Mesenchymal stem cell (in vitro differentiated cells and primary cell): ENCODE measurements around the gene ALOX5AP.

Source experiments
- DNase-seq: peaks from one replicate; pipeline ENCODE4 v3.0.0-alpha.2; 2013
- H2AFZ ChIP-seq: one replicate; pipeline ENCODE4 v1.6.1; 2013; ENCODE audit warnings: low read depth, mild to moderate bottlenecking, control low read depth, inconsistent platforms, low read length, moderate library complexity
- H2AK5ac ChIP-seq: 2 replicates; pipeline ENCODE4 v1.6.1; 2013; ENCODE audit warnings: low read length, moderate library complexity, mild to moderate bottlenecking, inconsistent platforms; ENCODE audit not compliant: severe bottlenecking
- H2BK120ac ChIP-seq: one replicate; pipeline ENCODE4 v1.6.1; 2013; ENCODE audit warnings: low read depth, mild to moderate bottlenecking, inconsistent platforms, low read length, moderate library complexity
- H2BK12ac ChIP-seq, 2 experiments: one replicate each; pipeline ENCODE4 v1.6.1; 2013; ENCODE audit warnings: inconsistent platforms in 2 of 2, low read length in 2 of 2, mild to moderate bottlenecking in 2 of 2, moderate library complexity in 2 of 2, control low read depth in 1 of 2
- H2BK15ac ChIP-seq: one replicate; pipeline ENCODE4 v1.6.1; 2013; ENCODE audit warnings: mild to moderate bottlenecking, low read depth, inconsistent platforms; ENCODE audit not compliant: poor library complexity, severe bottlenecking
- H2BK5ac ChIP-seq: 2 replicates; pipeline ENCODE4 v1.6.1; 2013; ENCODE audit warnings: low read depth, mild to moderate bottlenecking, low read length, control low read depth, inconsistent platforms; ENCODE audit not compliant: poor library complexity, severe bottlenecking
- H3K14ac ChIP-seq, 2 experiments: one replicate each; pipeline ENCODE4 v1.6.1; 2013; ENCODE audit warnings: inconsistent platforms in 2 of 2, low read length in 2 of 2, control low read depth in 1 of 2, mild to moderate bottlenecking in 1 of 2, moderate library complexity in 1 of 2
- H3K18ac ChIP-seq, 2 experiments: one replicate each; pipeline ENCODE4 v1.6.1; 2013; ENCODE audit warnings: inconsistent platforms in 2 of 2, low read length in 2 of 2, control low read depth in 1 of 2, low read depth in 1 of 2, mild to moderate bottlenecking in 1 of 2
- H3K23ac ChIP-seq, 2 experiments: one replicate each; pipeline ENCODE4 v1.6.1; 2013; ENCODE audit warnings: inconsistent platforms in 2 of 2, low read length in 2 of 2, mild to moderate bottlenecking in 2 of 2, moderate library complexity in 2 of 2, control low read depth in 1 of 2
- H3K27ac ChIP-seq: 2 replicates; pipeline ENCODE4 v1.5.1; 2013; ENCODE audit warnings: mild to moderate bottlenecking, moderate library complexity, low read length, control low read depth, inconsistent platforms; ENCODE audit not compliant: poor library complexity, severe bottlenecking
- H3K27me3 ChIP-seq, 2 experiments: 2 replicates each; pipeline versions ENCODE4 v1.6.1 to v1.7.0; 2013; ENCODE audit warnings: low read length in 2 of 2, mild to moderate bottlenecking in 2 of 2, moderate library complexity in 2 of 2, control low read depth in 1 of 2, inconsistent platforms in 1 of 2; ENCODE audit not compliant: control insufficient read depth in 1 of 2, insufficient read depth in 1 of 2
- H3K36me3 ChIP-seq, 2 experiments: 2 replicates each; pipeline versions ENCODE4 v1.6.1 to v1.7.0; 2013; ENCODE audit warnings: low read length in 2 of 2, control low read depth in 1 of 2, inconsistent platforms in 1 of 2, low read depth in 1 of 2, mild to moderate bottlenecking in 1 of 2; ENCODE audit not compliant: insufficient read depth in 2 of 2, control insufficient read depth in 1 of 2
- H3K4ac ChIP-seq, 2 experiments: one replicate each; pipeline ENCODE4 v1.6.1; 2013; ENCODE audit warnings: inconsistent platforms in 2 of 2, low read length in 2 of 2, mild to moderate bottlenecking in 2 of 2, moderate library complexity in 2 of 2, control low read depth in 1 of 2, low read depth in 1 of 2
- H3K4me1 ChIP-seq: 2 replicates; pipeline ENCODE4 v1.6.1; 2013; ENCODE audit warnings: low read depth, low read length, control low read depth; ENCODE audit not compliant: control insufficient read depth, insufficient read depth
- H3K4me2 ChIP-seq: 2 replicates; pipeline ENCODE4 v1.6.1; 2013; ENCODE audit warnings: low read length, mild to moderate bottlenecking, inconsistent platforms; ENCODE audit not compliant: poor library complexity, severe bottlenecking
- H3K4me3 ChIP-seq, 2 experiments: 2 replicates each; pipeline versions ENCODE4 v1.5.1 to v1.7.0; 2013; ENCODE audit warnings: low read length in 2 of 2, mild to moderate bottlenecking in 2 of 2, control low read depth in 1 of 2, low read depth in 1 of 2; ENCODE audit not compliant: insufficient read depth in 1 of 2
- H3K79me1 ChIP-seq: replicated peaks from 2 replicates; pipeline ENCODE4 v1.6.1; 2013; ENCODE audit warnings: mild to moderate bottlenecking, control low read depth, low read length, inconsistent platforms; ENCODE audit not compliant: poor library complexity, severe bottlenecking
- H3K9ac ChIP-seq: 2 replicates; pipeline ENCODE4 v1.7.0; 2013; ENCODE audit warnings: mild to moderate bottlenecking, low read length, moderate library complexity
- H3K9me3 ChIP-seq: 2 replicates; pipeline ENCODE4 v1.7.0; 2013; ENCODE audit warnings: mild to moderate bottlenecking, low read length; ENCODE audit not compliant: control insufficient read depth
- H4K8ac ChIP-seq: one replicate; pipeline ENCODE4 v1.6.1; 2013; ENCODE audit warnings: inconsistent platforms, mild to moderate bottlenecking, low read length, moderate library complexity
- H4K91ac ChIP-seq: one replicate; pipeline ENCODE4 v1.6.1; 2013; ENCODE audit warnings: mild to moderate bottlenecking, low read length, inconsistent platforms
- WGBS: methylation state at CpG from one replicate; pipeline ENCODE4 v1.1.7; 2013; ENCODE audit warnings: mixed read lengths; 5-methylcytosine and 5-hydroxymethylcytosine counted together

Gene ALOX5AP

GRCh38 chr13:30710442-30710841 is 24.9 kb upstream of the ALOX5AP start:
- H3K27me3 ChIP-seq, result no peaks in the 10 kb centered on the region
- no peak overlapping the region for H3K4me3 ChIP-seq
- H3K23ac ChIP-seq, result no peak overlapping the region
- H3K27ac ChIP-seq, result no peak overlapping the region
- no peak for DNase-seq
- no peak overlapping the region for H3K9ac ChIP-seq
- no peak overlapping the region for H2BK15ac ChIP-seq
- no peak overlapping the region for H3K18ac ChIP-seq
- H2AFZ ChIP-seq, result no peak overlapping the region
- H3K4ac ChIP-seq, result no peak overlapping the region
- H3K4me1 ChIP-seq, result peaks cover 5% of the 10 kb centered on the region
- 99% methylated on average over 3 of the region's 3 CpGs for WGBS
- no peak overlapping the region for H2BK120ac ChIP-seq
- H4K91ac ChIP-seq, result no peak overlapping the region
- H2BK5ac ChIP-seq, result no peak overlapping the region
- H3K79me1 ChIP-seq, result no peaks in the 10 kb centered on the region
- no peak overlapping the region for H2AK5ac ChIP-seq
- no peaks in the 10 kb centered on the region for H3K9me3 ChIP-seq
- H3K4me2 ChIP-seq, result no peak overlapping the region
- H4K8ac ChIP-seq, result no peak overlapping the region
- H2BK12ac ChIP-seq, result no peak overlapping the region
- H3K14ac ChIP-seq, result no peak overlapping the region
- H3K36me3 ChIP-seq, result no peaks in the 10 kb centered on the region

GRCh38 chr13:30711375-30711774 is 24.0 kb upstream of the ALOX5AP start:
- H3K18ac ChIP-seq, result peak overlapping the region; percentile 54 to 84
- H3K79me1 ChIP-seq, result no peaks in the 10 kb centered on the region
- no peak overlapping the region for H2BK5ac ChIP-seq
- DNase-seq, result peak; percentile 97
- no peak overlapping the region for H3K23ac ChIP-seq
- no peak overlapping the region for H2AK5ac ChIP-seq
- no peak overlapping the region for H3K9ac ChIP-seq
- no peak overlapping the region for H3K14ac ChIP-seq
- no peaks in the 10 kb centered on the region for H3K36me3 ChIP-seq
- H3K4me2 ChIP-seq, result no peak overlapping the region
- no peak overlapping the region for H3K4me3 ChIP-seq
- no peak overlapping the region for H4K8ac ChIP-seq
- no peak overlapping the region for H4K91ac ChIP-seq
- H3K27me3 ChIP-seq, result no peaks in the 10 kb centered on the region
- H3K27ac ChIP-seq, result no peak overlapping the region
- H3K9me3 ChIP-seq, result no peaks in the 10 kb centered on the region
- no peak overlapping the region for H2BK120ac ChIP-seq
- H2BK12ac ChIP-seq, result peak overlapping the region; percentile 54 to 56
- no peak overlapping the region for H2AFZ ChIP-seq
- H2BK15ac ChIP-seq, result no peak overlapping the region
- H3K4ac ChIP-seq, result peak overlapping the region in 1 of 2 experiments; percentile 75
- WGBS, result 52% methylated on average over 4 of the region's 4 CpGs
- peaks cover 5% of the 10 kb centered on the region for H3K4me1 ChIP-seq

DNA sequence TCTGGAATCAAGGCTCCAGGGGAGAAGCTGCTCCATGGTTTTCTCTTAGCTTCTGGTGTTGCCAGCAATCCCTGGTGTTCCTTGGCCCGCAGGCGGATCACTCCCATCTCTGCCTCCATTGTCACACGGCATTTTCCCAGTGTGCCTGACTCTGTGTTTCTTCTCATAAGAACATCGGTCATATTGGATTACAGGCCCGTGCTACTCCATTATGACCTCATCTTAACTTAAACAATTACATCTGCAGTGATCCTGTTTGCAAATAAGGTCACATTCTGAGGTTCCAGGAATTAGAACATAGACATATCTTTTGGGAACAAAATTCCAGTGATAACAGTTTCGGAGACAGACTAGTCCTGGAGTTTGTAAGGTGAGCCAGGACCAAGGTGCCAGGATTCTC is 23.5 kb upstream of the ALOX5AP start:
- WGBS, result 53% methylated on average over 6 of the region's 6 CpGs

DNA sequence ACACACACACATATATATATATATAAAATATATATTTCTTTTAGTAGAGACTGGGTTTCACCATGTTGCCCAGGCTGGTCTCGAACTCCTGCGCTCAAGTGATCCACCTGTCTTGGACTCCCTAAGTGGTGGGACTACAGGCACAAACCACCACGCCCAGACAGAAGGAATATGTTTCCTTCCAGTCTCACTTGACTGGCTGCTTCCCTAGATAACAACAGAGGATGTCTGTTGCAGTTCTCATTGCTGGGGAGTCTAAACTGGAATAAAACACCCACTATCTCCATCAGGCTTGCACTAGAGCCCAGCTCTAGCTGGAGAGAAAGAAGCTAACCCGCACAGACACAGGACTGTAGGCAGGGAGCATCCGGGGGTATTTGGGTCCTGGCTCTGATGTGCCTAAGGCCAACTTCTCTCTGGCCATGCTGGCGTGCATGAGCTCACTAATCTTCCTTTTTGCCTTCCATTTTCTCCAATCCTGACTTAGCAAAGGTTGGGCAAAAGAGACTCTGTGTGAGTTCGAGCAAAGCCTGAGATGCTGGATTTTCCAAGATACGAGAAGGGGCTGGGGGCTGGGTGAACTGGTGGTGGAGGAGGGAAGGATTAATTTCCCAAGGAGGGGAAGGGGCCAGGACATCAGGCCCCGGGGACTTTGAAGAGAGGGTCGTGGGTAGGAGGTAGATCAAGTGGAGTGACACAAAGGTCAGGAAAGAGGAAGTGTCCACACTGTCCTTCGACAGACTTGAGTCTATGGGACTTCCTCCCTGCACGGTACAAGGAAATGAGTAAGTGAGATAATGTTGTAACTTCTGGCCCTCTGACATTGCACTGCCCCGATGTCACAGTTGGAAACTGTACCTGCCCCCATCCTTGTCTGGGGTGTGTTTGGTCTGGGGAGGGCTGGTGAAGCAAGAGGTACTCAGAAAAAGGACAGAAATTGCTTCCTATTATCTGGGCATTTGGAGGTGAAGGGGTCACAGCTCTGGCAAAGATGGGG is 22.5 kb upstream of the ALOX5AP start:
- peak overlapping the region; percentile 77 for H4K91ac ChIP-seq
- H2AFZ ChIP-seq, result no peak overlapping the region
- peak overlapping the region; percentile 50 to 82 for H3K18ac ChIP-seq
- peak overlapping the region; percentile 77 for H2BK120ac ChIP-seq
- H4K8ac ChIP-seq, result peak overlapping the region; percentile 78
- peak overlapping the region; percentile 69 to 73 for H3K4ac ChIP-seq
- H2BK12ac ChIP-seq, result peak overlapping the region; percentile 79 to 85
- no peak overlapping the region for H2BK5ac ChIP-seq
- H3K14ac ChIP-seq, result peak overlapping the region in 1 of 2 experiments; percentile 47
- H3K4me2 ChIP-seq, result no peak overlapping the region
- peaks cover 5% of the 10 kb centered on the region for H3K4me1 ChIP-seq
- H3K36me3 ChIP-seq, result no peaks in the 10 kb centered on the region
- H3K23ac ChIP-seq, result no peak overlapping the region
- peak overlapping the region; percentile 70 for H2BK15ac ChIP-seq
- DNase-seq, result peak; percentile 85
- no peak overlapping the region for H3K9ac ChIP-seq
- no peak overlapping the region for H3K27ac ChIP-seq
- peak overlapping the region; percentile 15 for H2AK5ac ChIP-seq
- 39% methylated on average over 12 of the region's 13 CpGs for WGBS
- H3K4me3 ChIP-seq, result no peak overlapping the region
- no peaks in the 10 kb centered on the region for H3K9me3 ChIP-seq
- no peaks in the 10 kb centered on the region for H3K27me3 ChIP-seq
- H3K79me1 ChIP-seq, result no peaks in the 10 kb centered on the region

More for the DNA sequence above, 23.5 kb upstream of the ALOX5AP start:
- Histone ChIP-seq H2BK120ac (no peak overlapping the region), H3K4me2 (no peak overlapping the region), H2BK5ac (no peak overlapping the region), H3K79me1 (no peaks in the 10 kb centered on the region), H3K18ac (peak overlapping the region in 1 of 2 experiments; percentile 54), H2AK5ac (no peak overlapping the region), H3K14ac (no peak overlapping the region), H3K23ac (no peak overlapping the region), H4K91ac (no peak overlapping the region), H3K9me3 (no peaks in the 10 kb centered on the region), H3K4ac (peak overlapping the region in 1 of 2 experiments; percentile 75), H3K27me3 (no peaks in the 10 kb centered on the region), H3K27ac (no peak overlapping the region), H3K9ac (no peak overlapping the region), H4K8ac (no peak overlapping the region), H3K4me3 (no peak overlapping the region), H2AFZ (no peak overlapping the region), H2BK12ac (peak overlapping the region in 1 of 2 experiments; percentile 57), H3K4me1 (peaks cover 5% of the 10 kb centered on the region), H3K36me3 (no peaks in the 10 kb centered on the region), H2BK15ac (no peak overlapping the region)
- DNase-seq, result peak; percentile 69
